HL-60 (cell line): ENCODE data around the gene GKAP1.
"Not testable (repeated sequence)": the region's sequence is repeated elsewhere in the genome, so short reads cannot be mapped to it uniquely, and the experiment has no call there.

Experiments used
- DNase-seq, 2 experiments: peaks; one replicate each; pipeline ENCODE4 v3.0.0-alpha.2; 2010 to 2020; ENCODE audit warnings: low read depth in 1 of 2, low spot score in 1 of 2
- H3K27ac ChIP-seq: fragments of 250-450 bp; sonication (Bioruptor Pico); replicated peaks from 2 replicates; pipeline ENCODE4 v1.5.1; 2020; ENCODE audit warnings: mild to moderate bottlenecking, moderate library complexity
- H3K27me3 ChIP-seq: fragments of 250-450 bp; sonication (Bioruptor Pico); 2 replicates; pipeline ENCODE4 v1.5.1; 2021; ENCODE audit warnings: mild to moderate bottlenecking, moderate library complexity; ENCODE audit not compliant: insufficient read depth, poor library complexity, severe bottlenecking
- H3K4me3 ChIP-seq: replicated peaks from 2 replicates; pipeline ENCODE4 v1.5.1; 2011; ENCODE audit warnings: mild to moderate bottlenecking, control low read depth, low read length; ENCODE audit not compliant: insufficient read depth
- CTCF ChIP-seq: IDR thresholded peaks from one replicate; pipeline ENCODE4 v1.5.1; 2011; ENCODE audit warnings: low read length, control low read depth, inconsistent platforms; ENCODE audit not compliant: insufficient read depth
- GABPA ChIP-seq: IDR thresholded peaks from 2 replicates; pipeline ENCODE4 v1.6.1; 2012; ENCODE audit warnings: low read depth
- POLR2AphosphoS5 ChIP-seq: IDR thresholded peaks from 2 replicates; pipeline ENCODE4 v1.6.1; 2012; ENCODE audit warnings: low read depth
- REST ChIP-seq: IDR thresholded peaks from 2 replicates; pipeline ENCODE4 v1.6.1; 2012; ENCODE audit warnings: low read depth; ENCODE audit not compliant: insufficient replicate concordance
- SPI1 ChIP-seq: IDR thresholded peaks from 2 replicates; pipeline ENCODE4 v1.6.1; 2012; ENCODE audit warnings: low read depth, mild to moderate bottlenecking, borderline replicate concordance

Gene GKAP1

GRCh38 chr9:83706676-83707517 is 110.7 kb downstream of the GKAP1 start:
- TF ChIP-seq GABPA = no peak
- no peak for TF ChIP-seq REST
- no peak for TF ChIP-seq POLR2AphosphoS5
- no peak for TF ChIP-seq SPI1
- peak overlapping the region; percentile 91 for H3K4me3 ChIP-seq
- H3K27ac ChIP-seq = peak overlapping the region; percentile 97
- peak in 1 of 2 experiments; percentile 30 for DNase-seq
- H3K27me3 ChIP-seq = no peaks in the 10 kb centered on the region

GRCh38 chr9:83705219-83705651 is 112.3 kb downstream of the GKAP1 start:
- H3K27me3 ChIP-seq, H3K4me3 ChIP-seq, DNase-seq, H3K27ac ChIP-seq: not testable (repeated sequence)

GRCh38 chr9:83701769-83702168 is 115.8 kb downstream of the GKAP1 start:
- no peak for TF ChIP-seq GABPA
- no peak for TF ChIP-seq REST
- no peak for TF ChIP-seq POLR2AphosphoS5
- TF ChIP-seq SPI1 = no peak
- no peak for TF ChIP-seq CTCF
- Histone ChIP-seq H3K27me3 (no peaks in the 10 kb centered on the region), H3K27ac (no peak overlapping the region), H3K4me3 (no peak overlapping the region)
- no peak for DNase-seq

GRCh38 chr9:83701286-83701685 is 116.3 kb downstream of the GKAP1 start:
- DNase-seq = no peak
- TF ChIP-seq CTCF (no peak), SPI1 (no peak)
- Histone ChIP-seq H3K27ac (no peak overlapping the region), H3K4me3 (no peak overlapping the region), H3K27me3 (no peaks in the 10 kb centered on the region)

GRCh38 chr9:83699615-83700014 is 118.0 kb downstream of the GKAP1 start:
- Histone ChIP-seq H3K27me3 (no peaks in the 10 kb centered on the region), H3K4me3 (no peak overlapping the region), H3K27ac (no peak overlapping the region)
- no peak for TF ChIP-seq REST
- no peak for DNase-seq
